UCSD-AML1 (cell line): ENCODE data around the gene MS4A2.
"Not testable (repeated sequence)": the region's sequence is repeated elsewhere in the genome, so short reads cannot be mapped to it uniquely, and the experiment has no call there.

ENCODE experiments used
- DNase-seq: peaks from one replicate; lab custom pipeline; 2025; ENCODE audit not compliant: unreplicated experiment; lab: John Stamatoyannopoulos, UW

The MS4A2 gene

DNA sequence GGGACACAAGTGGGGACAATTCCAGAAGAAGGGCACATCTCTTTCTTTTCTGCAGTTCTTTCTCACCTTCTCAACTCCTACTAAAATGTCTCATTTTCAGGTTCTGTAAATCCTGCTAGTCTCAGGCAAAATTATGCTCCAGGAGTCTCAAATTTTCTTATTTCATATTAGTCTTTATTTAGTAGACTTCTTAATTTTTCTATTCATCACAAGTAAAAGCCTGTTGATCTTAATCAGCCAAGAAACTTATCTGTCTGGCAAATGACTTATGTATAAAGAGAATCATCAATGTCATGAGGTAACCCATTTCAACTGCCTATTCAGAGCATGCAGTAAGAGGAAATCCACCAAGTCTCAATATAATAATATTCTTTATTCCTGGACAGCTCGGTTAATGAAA lies at the start of gene MS4A2:
TSS of gene MS4A2 (plus strand) at position 301 of the 400 bp plus-strand sequence. CDS start 102 bp downstream, outside the sequence.
- DNase-seq, result no peak

DNA sequence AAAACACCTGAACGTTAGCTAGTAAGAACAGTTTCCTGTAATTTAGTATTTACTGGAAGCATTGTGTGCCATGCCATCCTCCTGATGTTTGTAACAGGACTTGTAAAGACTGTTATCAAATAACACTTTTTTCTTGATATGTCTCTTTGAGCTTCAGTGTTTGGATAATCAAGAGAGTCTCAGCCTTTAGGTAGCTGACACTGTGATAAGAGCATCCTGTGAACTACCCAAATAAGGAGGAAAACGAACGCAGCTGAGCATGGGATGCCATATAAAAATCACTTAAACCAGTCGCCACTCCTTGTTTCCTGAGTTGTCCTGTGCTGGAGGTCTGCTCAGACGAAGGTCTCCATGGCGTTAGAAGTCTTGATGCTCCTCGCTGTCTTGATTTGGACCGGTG lies 48.4 kb upstream of the MS4A2 start, which contains the start of gene OOSP2:
TSS of gene OOSP2 (plus strand) at position 301 of the 400 bp plus-strand sequence. CDS start at position 352, 51 bp downstream.
- DNase-seq, result no peak

DNA sequence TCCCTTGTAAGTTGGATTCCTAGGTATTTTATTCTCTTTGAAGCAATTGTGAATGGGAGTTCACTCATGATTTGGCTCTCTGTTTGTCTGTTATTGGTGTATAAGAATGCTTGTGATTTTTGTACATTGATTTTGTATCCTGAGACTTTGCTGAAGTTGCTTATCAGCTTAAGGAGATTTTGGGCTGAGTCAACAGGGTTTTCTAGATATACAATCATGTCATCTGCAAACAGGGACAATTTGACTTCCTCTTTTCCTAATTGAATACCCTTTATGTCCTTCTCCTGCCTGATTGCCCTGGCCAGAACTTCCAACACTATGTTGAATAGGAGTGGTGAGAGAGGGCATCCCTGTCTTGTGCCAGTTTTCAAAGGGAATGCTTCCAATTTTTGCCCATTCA lies 38.0 kb upstream of the MS4A2 start:
- not testable (repeated sequence) for DNase-seq

DNA sequence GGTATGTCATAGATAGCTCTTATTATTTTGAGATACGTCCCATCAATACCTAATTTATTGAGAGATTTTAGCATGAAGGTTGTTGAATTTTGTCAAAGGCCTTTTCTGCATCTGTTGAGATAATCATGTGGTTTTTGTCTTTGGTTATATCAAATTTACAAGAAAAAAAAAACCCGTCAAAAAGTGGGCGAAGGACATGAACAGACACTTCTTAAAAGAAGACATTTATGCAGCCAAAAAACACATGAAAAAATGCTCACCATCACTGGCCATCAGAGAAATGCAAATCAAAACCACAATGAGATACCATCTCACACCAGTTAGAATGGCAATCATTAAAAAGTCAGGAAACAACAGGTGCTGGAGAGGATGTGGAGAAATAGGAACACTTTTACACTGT lies 37.6 kb upstream of the MS4A2 start:
- not testable (repeated sequence) for DNase-seq

DNA sequence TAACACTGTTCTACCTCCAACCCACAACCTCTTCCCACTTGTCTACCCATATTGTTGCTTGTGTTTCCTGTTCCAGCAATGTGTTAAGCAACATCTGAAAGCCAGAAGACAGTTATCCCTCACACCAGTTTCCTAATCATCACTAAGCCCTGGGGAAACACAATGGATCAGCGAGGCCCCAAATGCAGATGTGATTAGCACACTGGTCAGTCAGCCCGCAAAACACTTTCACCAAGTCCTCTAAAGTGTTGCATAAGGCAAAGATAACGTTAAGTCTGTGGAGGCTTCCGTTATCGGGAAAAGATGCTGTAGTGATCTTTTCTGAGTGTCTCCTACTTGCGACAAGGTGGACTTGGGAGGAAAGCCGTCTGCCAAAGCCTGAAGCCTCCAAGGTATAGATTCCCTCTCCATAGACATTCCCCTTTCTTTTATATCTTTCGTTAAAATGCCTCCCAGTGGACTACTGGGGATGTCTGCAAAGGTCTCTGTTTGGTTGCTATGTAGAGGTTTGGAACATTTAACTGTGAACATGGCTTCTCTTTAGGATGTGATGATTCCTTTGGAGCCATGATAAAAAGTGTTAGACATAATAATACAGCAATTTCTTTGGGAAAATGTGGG lies 32.0 kb upstream of the MS4A2 start, which contains the start of gene MS4A3:
TSS of gene MS4A3 (plus strand) at position 317 of the 621 bp plus-strand sequence. CDS start 4,496 bp downstream, outside the sequence.
- no peak for DNase-seq

DNA sequence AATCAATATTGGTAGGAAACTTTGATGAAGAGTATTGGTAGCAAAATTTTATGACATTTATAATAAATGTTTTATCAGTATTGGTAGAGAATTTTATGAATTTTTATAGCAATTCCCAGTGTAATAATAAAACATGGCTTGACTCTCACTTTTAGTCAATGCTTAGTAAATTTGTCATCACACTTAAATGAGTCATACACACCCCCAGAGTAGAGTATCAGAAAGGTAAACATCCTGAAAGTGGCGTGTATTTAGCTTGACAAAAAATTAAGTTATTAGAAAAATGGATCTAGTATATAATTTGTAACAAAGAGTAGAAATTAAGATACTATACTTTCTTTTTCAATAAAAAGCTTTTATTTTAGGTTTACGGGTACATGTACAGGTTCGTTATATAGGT lies 29.4 kb upstream of the MS4A2 start:
- DNase-seq, result no peak

DNA sequence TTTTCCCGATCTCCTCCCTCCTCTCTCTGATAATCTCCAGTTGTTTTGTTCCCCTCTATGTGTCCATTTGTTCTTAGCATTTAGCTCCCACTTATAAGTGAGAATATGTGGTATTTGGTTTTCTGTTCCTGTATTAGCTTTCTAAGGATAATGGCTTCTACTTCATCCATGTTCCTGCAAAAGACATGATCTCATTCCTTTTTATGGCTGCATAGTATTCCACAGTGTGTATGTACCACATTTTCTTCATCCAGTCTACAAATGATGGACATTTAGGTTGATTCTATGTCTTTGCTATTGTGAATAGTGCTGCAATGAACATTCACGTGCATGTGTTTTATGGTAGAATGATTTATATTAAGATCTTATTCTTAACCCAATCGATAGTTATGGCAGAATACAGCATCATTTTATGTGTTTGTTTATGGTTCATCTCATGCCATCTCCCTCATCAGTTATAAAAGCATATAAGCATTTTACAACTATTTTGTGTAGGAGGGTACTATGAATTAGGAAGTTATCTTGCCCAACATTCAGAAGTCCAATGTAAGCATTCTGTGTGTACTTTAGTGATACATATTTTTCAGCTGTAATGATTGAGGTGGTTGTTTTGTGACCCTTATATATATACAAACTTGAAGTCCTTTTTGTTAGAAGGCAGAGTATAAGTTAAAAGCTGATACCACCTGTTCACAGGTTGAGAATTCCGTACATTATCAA lies 28.8 kb upstream of the MS4A2 start:
- no peak for DNase-seq

DNA sequence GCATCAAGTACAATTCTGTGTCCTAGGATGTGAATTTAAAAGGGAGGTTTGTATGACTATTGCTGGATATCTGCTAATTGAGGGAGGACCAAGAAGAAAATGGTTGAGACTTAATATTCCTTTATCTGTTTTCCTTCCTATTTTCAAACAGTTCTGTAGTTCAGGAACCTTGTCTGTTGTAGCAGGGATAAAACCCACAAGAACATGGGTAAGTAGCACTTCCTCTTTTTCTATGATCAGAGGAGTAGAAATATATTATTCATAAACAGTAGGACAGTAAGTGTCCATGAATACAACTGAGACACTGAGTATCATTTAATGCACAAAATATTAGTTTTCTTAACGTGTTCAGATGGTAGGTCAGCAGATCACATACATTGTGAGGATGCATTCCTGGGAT lies 24.4 kb upstream of the MS4A2 start:
- no peak for DNase-seq

DNA sequence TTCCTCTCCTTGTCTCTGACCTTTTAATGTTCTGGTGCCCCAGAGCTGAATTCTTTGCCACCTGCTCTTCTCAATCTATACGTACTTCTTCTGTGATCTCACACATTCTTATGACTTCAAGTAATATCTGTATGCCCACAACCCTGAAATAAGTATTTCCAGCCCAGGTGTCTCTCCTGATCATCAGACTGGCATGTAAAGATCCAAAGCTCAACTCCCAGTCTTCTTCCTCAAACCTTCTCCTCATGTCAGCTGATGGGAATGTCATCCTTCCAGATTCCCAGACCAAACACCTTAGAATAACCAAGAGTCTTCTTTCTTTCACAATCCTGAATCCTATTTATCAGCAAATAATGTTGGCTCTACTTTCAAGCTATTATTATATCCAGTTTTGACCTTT lies 22.7 kb upstream of the MS4A2 start:
- no peak for DNase-seq

DNA sequence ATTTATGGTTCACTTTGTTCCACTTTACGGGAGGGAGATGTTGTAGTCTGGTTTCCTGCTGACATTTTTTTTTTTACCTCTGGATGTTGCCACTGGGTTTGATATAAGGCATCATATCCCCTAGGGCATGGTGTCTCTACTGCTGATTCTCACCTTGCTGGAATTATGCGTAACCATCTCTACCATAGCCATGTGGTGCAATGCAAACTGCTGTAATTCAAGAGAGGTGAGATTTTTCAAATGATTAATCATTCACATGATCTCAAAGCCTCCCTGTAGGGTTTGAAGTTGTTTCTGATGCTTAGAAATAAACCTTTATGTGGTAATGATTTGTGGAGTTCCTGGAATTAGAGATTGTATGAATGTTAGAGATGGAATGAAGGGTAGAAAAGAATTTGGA lies 19.0 kb upstream of the MS4A2 start:
- no peak for DNase-seq

DNA sequence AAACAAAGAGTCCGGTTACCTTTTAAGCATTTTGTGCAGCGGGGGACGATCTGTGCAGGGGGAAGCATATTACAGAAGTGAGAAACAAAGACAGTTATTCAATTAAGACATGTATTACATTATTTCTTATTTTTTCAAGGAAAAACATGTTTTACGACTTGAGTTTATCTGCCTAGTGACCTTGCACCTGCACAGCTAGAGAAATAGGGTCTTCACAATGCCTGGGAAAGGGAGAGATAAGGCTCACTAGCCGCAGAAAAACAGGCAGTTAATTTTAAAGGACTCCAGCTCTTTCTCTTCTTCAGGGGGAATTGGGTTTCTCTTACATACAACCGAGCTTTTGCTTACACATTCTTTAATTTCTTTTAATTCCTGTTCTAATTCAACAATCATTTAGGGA lies 16.8 kb upstream of the MS4A2 start:
- not testable (repeated sequence) for DNase-seq

DNA sequence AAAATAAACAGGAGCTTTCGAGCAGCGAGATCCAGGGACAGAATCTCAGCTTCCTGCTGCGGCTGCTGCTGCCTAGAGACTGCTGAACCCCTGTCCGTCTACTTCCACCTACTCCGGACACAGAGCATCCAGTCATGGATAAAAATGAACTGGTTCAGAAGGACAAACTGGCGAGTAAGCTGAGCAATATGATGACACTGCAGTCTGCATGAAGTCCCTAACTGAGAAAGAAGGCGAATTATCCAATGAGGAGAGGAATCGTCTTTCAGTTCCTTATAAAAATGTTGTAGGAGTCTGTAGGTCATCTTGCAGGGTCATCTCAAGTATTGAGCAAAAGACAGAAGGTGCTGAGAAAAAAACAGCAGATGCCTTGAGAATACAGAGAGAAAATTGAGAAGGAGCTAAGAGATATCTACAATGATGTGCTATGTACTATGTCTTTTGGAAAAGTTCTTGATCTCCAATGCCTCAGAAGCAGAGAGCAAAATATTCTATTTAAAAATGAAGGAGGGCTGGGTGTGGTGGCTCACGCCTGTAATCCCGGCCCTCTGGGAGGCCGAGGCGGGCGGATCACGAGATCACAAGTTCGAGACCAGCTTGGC lies 11.1 kb upstream of the MS4A2 start:
- DNase-seq, result no peak

DNA sequence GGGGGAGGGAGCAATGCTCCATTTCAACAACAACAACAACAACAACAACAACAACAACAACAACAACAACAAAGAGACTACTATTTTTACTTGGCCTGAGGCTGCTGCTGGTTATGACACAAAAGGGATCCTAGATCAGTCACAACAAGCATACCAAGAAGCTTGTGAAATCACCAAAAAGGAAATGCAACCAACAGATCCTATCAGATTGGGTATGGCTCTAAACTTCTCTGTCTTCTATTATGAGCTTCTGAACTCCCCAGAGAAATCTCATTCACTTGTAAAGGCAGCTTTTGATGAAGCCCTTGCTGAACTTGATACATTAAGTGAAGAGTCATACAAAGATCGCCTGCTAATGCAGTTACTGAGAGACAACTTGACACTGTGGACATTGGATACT lies 10.5 kb upstream of the MS4A2 start:
- DNase-seq, result no peak

DNA sequence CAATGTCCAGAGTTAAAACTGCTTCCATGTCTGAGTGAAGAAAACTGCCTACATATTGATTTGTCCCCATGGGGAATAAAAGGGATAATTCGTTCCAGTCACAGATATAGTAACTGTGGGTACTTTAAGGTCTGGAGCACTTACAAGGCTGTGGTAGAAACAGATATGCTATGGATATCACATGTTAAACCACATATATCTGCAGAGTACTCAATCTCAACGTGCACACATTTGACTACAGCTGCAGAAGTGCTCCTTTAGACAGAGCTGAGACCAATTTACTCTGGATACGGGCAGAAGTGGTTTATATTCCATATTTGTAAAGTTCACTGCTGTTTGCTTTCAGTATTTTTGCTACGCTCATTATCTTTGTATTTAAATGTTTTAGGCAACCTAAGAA lies 9.7 kb upstream of the MS4A2 start:
- DNase-seq, result no peak

DNA sequence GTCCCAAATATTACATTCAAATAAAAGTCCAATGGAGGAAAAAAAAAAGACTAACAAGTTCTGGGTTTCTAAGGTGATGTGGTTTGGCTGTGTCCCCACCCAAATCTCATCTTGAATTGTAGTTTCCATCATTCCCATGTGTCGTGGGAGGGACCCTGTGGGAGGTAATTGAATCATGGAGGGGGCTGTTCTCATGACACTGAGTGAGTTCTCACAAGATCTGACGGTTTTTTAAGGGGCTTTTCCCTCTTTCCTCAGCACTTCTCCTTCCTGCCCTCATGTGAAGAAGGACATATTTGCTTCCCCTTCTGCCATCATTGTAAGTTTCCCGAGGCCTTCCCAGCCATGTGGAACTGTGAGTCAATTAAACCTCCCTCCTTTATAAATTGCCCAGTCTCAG lies 7.9 kb upstream of the MS4A2 start:
- DNase-seq, result no peak

DNA sequence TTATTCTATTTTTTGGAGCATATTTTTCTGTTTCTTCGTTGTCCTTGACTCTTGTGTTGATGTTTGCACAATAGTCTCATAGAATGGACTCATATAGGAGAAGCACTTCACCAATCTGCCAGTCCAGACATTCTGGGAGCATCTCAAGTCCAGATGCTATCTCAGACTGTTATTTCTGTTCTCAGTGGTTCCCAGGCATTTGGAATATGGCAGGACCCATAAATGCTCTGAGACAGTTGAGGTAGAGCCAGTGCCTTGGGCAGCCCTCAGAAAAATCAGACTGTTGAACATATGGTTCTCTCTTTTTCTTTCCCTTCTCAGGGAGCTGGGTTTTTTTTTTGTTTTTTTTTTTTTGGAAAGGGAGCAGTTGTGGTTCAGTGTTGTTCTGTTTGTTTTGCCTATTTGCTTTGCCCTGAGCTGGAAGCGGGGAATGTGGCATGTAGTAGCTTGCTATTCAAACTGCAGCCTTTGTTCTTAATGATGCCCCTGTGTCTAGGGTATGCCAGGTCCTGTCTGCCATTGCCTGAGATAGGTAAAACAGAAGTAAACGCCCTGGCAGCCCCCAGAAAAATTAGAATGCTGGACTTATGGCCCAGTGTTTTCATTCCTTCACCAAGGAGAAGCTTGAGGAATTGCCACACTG lies 3.7 kb upstream of the MS4A2 start:
- no peak for DNase-seq

DNA sequence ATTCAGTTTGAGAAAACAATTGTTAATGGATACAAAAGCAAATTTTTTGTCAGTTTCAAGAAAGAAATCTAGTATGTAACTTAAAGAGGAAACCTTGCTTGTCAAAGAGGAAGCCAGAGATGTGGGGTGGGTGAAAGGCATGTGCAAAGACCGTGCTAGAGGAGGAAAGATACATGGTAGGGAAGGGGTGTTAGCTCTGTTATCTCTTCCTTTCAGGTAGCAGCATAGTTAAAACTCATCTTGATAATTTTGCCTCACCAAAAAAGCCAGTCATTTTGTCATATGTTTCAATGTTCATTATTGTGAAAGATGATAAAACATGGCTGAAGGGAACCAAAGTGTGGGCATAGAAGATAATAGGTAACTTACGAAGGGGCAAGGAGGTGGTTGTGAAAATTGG lies 2.6 kb upstream of the MS4A2 start:
- DNase-seq, result no peak

DNA sequence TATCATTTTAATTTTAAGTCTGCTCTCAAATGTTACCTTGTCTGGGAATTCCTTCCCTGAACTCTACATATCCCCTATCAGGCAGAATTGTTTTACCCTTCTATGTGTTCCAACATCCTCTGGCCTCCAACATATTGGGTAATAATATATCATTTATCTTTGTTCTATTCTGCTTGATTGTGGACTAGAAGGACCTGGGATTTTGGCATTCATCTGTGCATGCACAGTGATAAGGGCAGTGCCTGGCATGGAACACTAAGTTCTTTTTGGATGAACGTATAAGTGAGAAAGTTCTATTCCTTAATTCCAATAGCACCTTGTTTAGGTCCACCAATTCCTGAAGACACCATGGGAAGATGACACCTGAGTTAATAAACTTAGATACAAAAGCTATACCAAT lies 1.2 kb upstream of the MS4A2 start:
- no peak for DNase-seq

DNA sequence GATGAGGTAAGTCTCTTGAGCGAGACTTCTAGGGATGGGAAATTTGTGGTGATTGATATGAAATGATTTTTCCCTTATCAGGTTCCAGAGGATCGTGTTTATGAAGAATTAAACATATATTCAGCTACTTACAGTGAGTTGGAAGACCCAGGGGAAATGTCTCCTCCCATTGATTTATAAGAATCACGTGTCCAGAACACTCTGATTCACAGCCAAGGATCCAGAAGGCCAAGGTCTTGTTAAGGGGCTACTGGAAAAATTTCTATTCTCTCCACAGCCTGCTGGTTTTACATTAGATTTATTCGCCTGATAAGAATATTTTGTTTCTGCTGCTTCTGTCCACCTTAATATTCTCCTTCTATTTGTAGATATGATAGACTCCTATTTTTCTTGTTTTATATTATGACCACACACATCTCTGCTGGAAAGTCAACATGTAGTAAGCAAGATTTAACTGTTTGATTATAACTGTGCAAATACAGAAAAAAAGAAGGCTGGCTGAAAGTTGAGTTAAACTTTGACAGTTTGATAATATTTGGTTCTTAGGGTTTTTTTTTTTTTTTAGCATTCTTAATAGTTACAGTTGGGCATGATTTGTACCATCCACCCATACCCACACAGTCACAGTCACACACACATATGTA lies 7.1 kb downstream of the MS4A2 start:
- no peak for DNase-seq

DNA sequence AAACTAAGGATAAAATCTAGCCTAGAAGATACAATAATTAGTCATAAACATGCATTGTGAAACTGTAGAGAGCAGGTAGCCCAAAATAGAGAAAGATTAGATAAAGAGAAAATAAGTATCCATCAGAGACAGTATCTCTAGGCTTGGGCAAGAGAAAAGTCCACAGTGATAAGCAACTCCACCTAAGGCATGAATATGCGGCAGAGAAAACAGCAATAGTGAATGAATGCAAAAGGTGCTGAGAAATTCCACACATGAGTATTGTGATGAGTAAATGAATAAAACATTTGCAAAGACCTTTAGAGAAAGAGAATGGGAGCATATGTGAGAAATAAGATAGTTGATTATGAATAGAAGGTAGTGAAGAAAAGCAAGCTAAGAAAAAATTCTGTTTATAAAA lies 8.7 kb downstream of the MS4A2 start:
- no peak for DNase-seq

DNA sequence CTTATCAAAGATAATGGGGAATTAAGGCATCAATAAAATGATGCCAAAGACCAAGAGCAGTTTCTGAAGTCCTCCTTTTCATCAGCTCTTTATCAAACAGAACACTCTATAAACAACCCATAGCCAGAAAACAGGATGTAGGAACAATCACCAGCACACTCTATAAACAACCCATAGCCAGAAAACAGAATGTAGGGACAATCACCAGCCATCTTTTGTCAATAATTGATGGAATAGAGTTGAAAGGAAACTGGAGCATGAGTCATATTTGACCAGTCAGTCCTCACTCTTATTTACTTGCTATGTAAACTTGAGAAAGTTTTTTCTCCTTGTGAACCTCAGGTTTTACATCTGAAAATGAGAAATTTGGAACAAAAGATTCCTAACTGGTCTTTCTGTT lies 10.0 kb downstream of the MS4A2 start:
- DNase-seq, result no peak
